Stimulated activated CD4-positive, alpha-beta T cell treated with anti-CD3 and anti-CD28 coated beads, Interleukin-4, amount 100 ng/mL, for 1 hour (primary cell): Measurements from ENCODE around the gene POU5F1.

Experiments
- DNase-seq: peaks from one replicate; pipeline ENCODE4 v3.0.0-alpha.2; 2020

Gene POU5F1

GRCh38 chr6:31138982-31139381 is 31.5 kb downstream of the POU5F1 start, which contains the start of gene PSORS1C2:
PSORS1C2 (minus strand) TSS chr6:31139066; CDS start chr6:31139026, 40 bp downstream.
- no peak for DNase-seq

- DNase-seq = no peak
These were observed 34.8 kb downstream of the POU5F1 start for GRCh38 chr6:31135710-31136109.

- no peak for DNase-seq
These were observed 37.7 kb downstream of the POU5F1 start for GRCh38 chr6:31132806-31133205.

- DNase-seq = no peak
These were observed 38.9 kb downstream of the POU5F1 start for GRCh38 chr6:31131595-31131994.

GRCh38 chr6:31130751-31131150 is 39.7 kb downstream of the POU5F1 start:
- DNase-seq = no peak

GRCh38 chr6:31129130-31129529 is 41.4 kb downstream of the POU5F1 start:
- no peak for DNase-seq

- DNase-seq = peak; percentile 73
These were observed 42.3 kb downstream of the POU5F1 start for GRCh38 chr6:31128093-31128676.

- no peak for DNase-seq
These were observed 43.9 kb downstream of the POU5F1 start for GRCh38 chr6:31126396-31127175.

GRCh38 chr6:31125586-31126363 is 44.7 kb downstream of the POU5F1 start:
- no peak for DNase-seq

GRCh38 chr6:31125162-31125561 is 45.3 kb downstream of the POU5F1 start:
- no peak for DNase-seq

GRCh38 chr6:31122791-31123706 is 47.4 kb downstream of the POU5F1 start:
- no peak for DNase-seq

GRCh38 chr6:31121131-31121790 is 49.2 kb downstream of the POU5F1 start:
- DNase-seq = no peak

- no peak for DNase-seq
These were observed 50.1 kb downstream of the POU5F1 start, which contains the start of gene CDSN for GRCh38 chr6:31120151-31120915. CDSN (minus strand) TSS chr6:31120446; CDS start chr6:31120419, 27 bp downstream.

GRCh38 chr6:31118178-31118577 is 52.3 kb downstream of the POU5F1 start:
- no peak for DNase-seq

- no peak for DNase-seq
These were observed 53.7 kb downstream of the POU5F1 start for GRCh38 chr6:31116661-31117385.

- no peak for DNase-seq
These were observed 54.4 kb downstream of the POU5F1 start for GRCh38 chr6:31115941-31116560.

- no peak for DNase-seq
These were observed 55.3 kb downstream of the POU5F1 start for GRCh38 chr6:31114970-31115849.

- DNase-seq = no peak
These were observed 56.0 kb downstream of the POU5F1 start, which contains the start of gene PSORS1C1 for GRCh38 chr6:31114541-31114878. PSORS1C1 (plus strand) TSS chr6:31114800; CDS start chr6:31129633, 14,833 bp downstream.
